Umbilical cord (tissue), 2 donors: ENCODE measurements around the gene TANGO2. TPM values are rescaled to one million over a fixed set of nuclear protein-coding genes. Genes with fewer than 3 reads are reported as not detected.

Experiments used
- DNase-seq: peaks from one replicate; pipeline ENCODE4 v3.0.0-alpha.2; 2015; ENCODE audit warnings: low spot score
- total RNA-seq: library from RNA; depleted of rRNA; stranded (reverse); fragments of >200 nt; gene quantifications from one replicate; pipeline ENCODE4 v1.2.3, GENCODE V29; 2014; ENCODE audit warnings: low replicate concordance; ENCODE audit not compliant: insufficient read depth

The TANGO2 gene
- total RNA-seq, result 20.5 TPM

- peak; percentile 93 for DNase-seq
Measured at GRCh38 chr22:20020533-20021195, at the start of gene TANGO2. Gene TANGO2, plus strand, starts transcription at chr22:20021110. Its CDS starts 15,689 bp downstream, at chr22:20036799.

- no peak for DNase-seq
Measured at GRCh38 chr22:19971276-19972124, 49.4 kb upstream of the TANGO2 start.

GRCh38 chr22:19972251-19972650, 48.7 kb upstream of the TANGO2 start:
- no peak for DNase-seq

- no peak for DNase-seq
Measured at GRCh38 chr22:19972652-19973550, 48.0 kb upstream of the TANGO2 start.

GRCh38 chr22:19973551-19974267, 47.2 kb upstream of the TANGO2 start:
- no peak for DNase-seq

GRCh38 chr22:19974268-19974861, 46.5 kb upstream of the TANGO2 start:
- DNase-seq, result peak; percentile 63

- no peak for DNase-seq
Measured at GRCh38 chr22:19974935-19975706, 45.8 kb upstream of the TANGO2 start.

GRCh38 chr22:19975707-19976035, 45.2 kb upstream of the TANGO2 start:
- no peak for DNase-seq

GRCh38 chr22:19976671-19977070, 44.2 kb upstream of the TANGO2 start:
- no peak for DNase-seq

- no peak for DNase-seq
Measured at GRCh38 chr22:19977296-19978243, 43.3 kb upstream of the TANGO2 start.

GRCh38 chr22:19978748-19979147, 42.2 kb upstream of the TANGO2 start:
- DNase-seq, result no peak

GRCh38 chr22:19979712-19980493, 41.0 kb upstream of the TANGO2 start:
- no peak for DNase-seq

- DNase-seq, result no peak
Measured at GRCh38 chr22:19980766-19981165, 40.1 kb upstream of the TANGO2 start.

GRCh38 chr22:19981171-19981960, 39.5 kb upstream of the TANGO2 start:
- no peak for DNase-seq

GRCh38 chr22:19981961-19982920, 38.7 kb upstream of the TANGO2 start:
- DNase-seq, result no peak

- no peak for DNase-seq
Measured at GRCh38 chr22:19982991-19983578, 37.8 kb upstream of the TANGO2 start.
